GM12878 (cell line): ENCODE results near the gene TIAM1. TPM values are rescaled to one million over a fixed set of nuclear protein-coding genes. Genes with fewer than 3 reads are reported as not detected.

Experiments
- ATAC-seq: fragments of 200-7000 bp; cut with Tn5 transposase; 3 replicates; pipeline ENCODE4 v1.9.1; 2020; ENCODE audit warnings: mild to moderate bottlenecking, moderate library complexity
- BruUV-seq: library from RNA; stranded (reverse); fragments of 400-500 nt; replicated peaks from 2 replicates; lab custom pipeline; 2021; lab: Mats Ljungman, UMichigan
- CTCF ChIA-PET: fragments of 300-600 bp; sonication (Branson Sonifier 250); formaldehyde crosslinking; extraction: SDS; loops from one replicate; lab custom pipeline; 2021; ENCODE audit warnings: inconsistent platforms; lab: Yijun Ruan, JAX
- POLR2A ChIA-PET: fragments of 350-600 bp; formaldehyde crosslinking; extraction: SDS; loops from one replicate; lab custom pipeline; 2021; ENCODE audit warnings: inconsistent platforms; lab: Charles Lee
- RAD21 ChIA-PET: fragments of 300-600 bp; sonication (Branson Sonifier 250); formaldehyde crosslinking; loops from one replicate; lab custom pipeline; 2023; ENCODE audit warnings: antibody characterized with exemption; ENCODE audit not compliant: unreplicated experiment; lab: Charles Lee
- SMC1A ChIA-PET: fragments of 300-600 bp; sonication (Branson Sonifier 250); formaldehyde crosslinking; loops from one replicate; lab custom pipeline; 2023; ENCODE audit not compliant: unreplicated experiment, uncharacterized antibody; lab: Charles Lee
- DNase-seq: peaks from one replicate; pipeline ENCODE4 v3.0.0-alpha.2; 2011; ENCODE audit warnings: low read depth, low spot score
- FAIRE-seq: peaks from 3 replicates; lab custom pipeline; 2011; peaks lifted over from hg19 to GRCh38; lab: Jason Lieb, UNC
- H2AFZ ChIP-seq: 2 replicates; pipeline ENCODE4 v1.6.0; 2011; ENCODE audit warnings: low read depth, low read length, control low read depth; ENCODE audit not compliant: control insufficient read depth
- H3K27ac ChIP-seq: 2 replicates; pipeline ENCODE4 v1.5.1; 2011; ENCODE audit warnings: control low read depth; ENCODE audit not compliant: control insufficient read depth, insufficient read depth
- H3K27me3 ChIP-seq, 2 experiments: replicated peaks in 1 of 2; 2 replicates each; pipeline versions ENCODE4 v1.6.0 to v1.6.1; 2011; ENCODE audit warnings: low read length in 1 of 2; ENCODE audit not compliant: control insufficient read depth in 2 of 2, insufficient read depth in 2 of 2
- H3K36me3 ChIP-seq, 2 experiments: 2 replicates each; pipeline ENCODE4 v1.5.1; 2011; ENCODE audit warnings: low read length in 1 of 2; ENCODE audit not compliant: control insufficient read depth in 2 of 2, insufficient read depth in 2 of 2
- H3K4me1 ChIP-seq: 2 replicates; pipeline ENCODE4 v1.6.1; 2011; ENCODE audit warnings: mild to moderate bottlenecking, low read length, moderate library complexity, mixed read lengths; ENCODE audit not compliant: control insufficient read depth, insufficient read depth
- H3K4me2 ChIP-seq: 2 replicates; pipeline ENCODE4 v1.6.0; 2011; ENCODE audit warnings: control low read depth; ENCODE audit not compliant: control insufficient read depth, insufficient read depth
- H3K4me3 ChIP-seq: fragments of 200-600 bp; sonication (generic); 2 replicates; pipeline ENCODE4 v1.5.1; 2016
- H3K79me2 ChIP-seq: 2 replicates; pipeline ENCODE4 v1.6.0; 2011; ENCODE audit warnings: low read length; ENCODE audit not compliant: control insufficient read depth, insufficient read depth
- H3K9ac ChIP-seq: 2 replicates; pipeline ENCODE4 v1.8.0; 2011; ENCODE audit warnings: low read length, control low read depth, mixed read lengths; ENCODE audit not compliant: control insufficient read depth, insufficient read depth
- H3K9me3 ChIP-seq: replicated peaks from 3 replicates; pipeline ENCODE4 v1.5.1; 2011; ENCODE audit warnings: mild to moderate bottlenecking, low read length; ENCODE audit not compliant: control insufficient read depth, insufficient read depth
- H4K20me1 ChIP-seq: 2 replicates; pipeline ENCODE4 v1.6.0; 2011; ENCODE audit not compliant: control insufficient read depth, insufficient read depth
- ASH2L ChIP-seq: fragments of 300-600, 200-600 bp; sonication (generic); IDR thresholded peaks from 2 replicates; pipeline ENCODE4 v1.6.1; 2017; ENCODE audit warnings: low read depth, mild to moderate bottlenecking, borderline replicate concordance
- MTA2 ChIP-seq: fragments of 450-650 bp; IDR thresholded peaks from 2 replicates; pipeline ENCODE4 v1.6.1; 2016; ENCODE audit warnings: low read depth, mild to moderate bottlenecking, moderate library complexity
- RCOR1 ChIP-seq: conservative IDR thresholded peaks from 2 replicates; pipeline ENCODE4 v1.6.1; 2012; ENCODE audit warnings: low read depth, low read length, improper control_type of control experiment
- TARDBP ChIP-seq: IDR thresholded peaks from 2 replicates; pipeline ENCODE4 v1.6.1; 2016; ENCODE audit warnings: borderline replicate concordance
- YBX1 ChIP-seq: fragments of 450-650 bp; IDR thresholded peaks from 2 replicates; pipeline ENCODE4 v1.6.1; 2016; ENCODE audit warnings: antibody characterized with exemption
- ZBTB11 ChIP-seq: fragments of 450-650 bp; formaldehyde crosslinking; IDR thresholded peaks from 2 replicates; pipeline ENCODE4 v1.5.0; 2022; ENCODE audit warnings: mild to moderate bottlenecking, missing genetic modification characterization
- WGBS: methylation state at CpG from one replicate; pipeline ENCODE4 v1.1.6; 2016; ENCODE audit warnings: low lambda C conversion rate; ENCODE audit not compliant: insufficient replicate concordance, insufficient coverage; ENCODE audit errors: missing lambda C conversion rate; 5-methylcytosine and 5-hydroxymethylcytosine counted together
- in situ Hi-C: fragments of 300-500 bp; cut with MboI; formaldehyde crosslinking; loops from 9 replicates; pipeline ENCODE4 v1.14.3; 2018; ENCODE audit warnings: mixed read lengths
- intact Hi-C: fragments of 100-400 bp; cut with micrococcal nuclease; formaldehyde crosslinking; loops from one replicate; pipeline ENCODE4 v1.14.2; 2022; ENCODE audit not compliant: unreplicated experiment
- polyA plus RNA-seq, 11 experiments: library from polyadenylated mRNA; depleted of rRNA in 4 of 11; unstranded in 6 of 11; stranded (reverse) in 5 of 11; fragments of >200 nt; fragmentation: Nextera tagmentation in 4 of 11; fragmentation: Illumina TruSeq in 1 of 11; extraction: Ambion mirVana in 4 of 11; extraction: Trizol in 1 of 11; gene quantifications; 1 replicate in 1 of 11; 2 replicates in 10 of 11; pipeline versions ENCODE4 v1.2.1 to v1.2.3, GENCODE V29; 2011 to 2016; ENCODE audit warnings: inconsistent platforms in 2 of 11, missing spikeins in 2 of 11, low read depth in 1 of 11
- total RNA-seq, 4 experiments: library from RNA; depleted of rRNA in 3 of 4; stranded (reverse); fragments of >200 nt in 3 of 4; fragmentation: Illumina TruSeq in 1 of 4; extraction: Trizol in 1 of 4; gene quantifications; 2 replicates each; pipeline versions ENCODE4 v1.2.1 to v1.2.3, GENCODE V29; 2013 to 2021

TIAM1 gene
- total and polyA plus RNA-seq, 10 of the 15 experiments (the other 5 are each of a cell fraction or from before 2014, with no cell fraction given) = 0.31 to 35.9 (median 0.78) TPM

- CTCF ChIA-PET = no interaction called here
- FAIRE-seq = no peak
Observed at GRCh38 chr21:31358158-31358557, 14.1 kb upstream of the TIAM1 start.

More at GRCh38 chr21:31358158-31358557, 14.1 kb upstream of the TIAM1 start:
- ATAC-seq = no peak
- Histone ChIP-seq H3K36me3 (no peaks in the 10 kb centered on the region), H3K27ac (no peak overlapping the region), H3K4me1 (no peaks in the 10 kb centered on the region), H3K27me3 (no peaks in the 10 kb centered on the region), H3K9ac (no peak overlapping the region), H3K4me2 (no peak overlapping the region), H3K79me2 (no peaks in the 10 kb centered on the region), H3K9me3 (no peaks in the 10 kb centered on the region; the same call in 2 of the 3 replicates), H3K4me3 (no peak overlapping the region), H2AFZ (no peak overlapping the region), H4K20me1 (no peaks in the 10 kb centered on the region)
- ChIA-PET POLR2A (no interaction called here), SMC1A (no interaction called here), RAD21 (no interaction called here)
- intact Hi-C loops = no loop called here
- in situ Hi-C loops = no loop called here
- 29% methylated on average over 8 of the region's 8 CpGs for WGBS
- BruUV-seq = no TSS peak
- DNase-seq = no peak
- no peak for TF ChIP-seq TARDBP
- no peak for TF ChIP-seq ZBTB11 (CRISPR knock-in tag)
- no peak for TF ChIP-seq RCOR1
- TF ChIP-seq MTA2 = no peak
- no peak for TF ChIP-seq ASH2L
- no peak for TF ChIP-seq YBX1
